HEK293T (cell line): ENCODE data around the gene POU6F1.
"Not testable (repeated sequence)": the region's sequence is repeated elsewhere in the genome, so short reads cannot be mapped to it uniquely, and the experiment has no call there.

Experiments used
- CTCF ChIA-PET: fragments of 350-600 bp; formaldehyde crosslinking; extraction: SDS; loops from one replicate; lab custom pipeline; 2021; ENCODE audit warnings: antibody characterized with exemption, inconsistent platforms; lab: Yijun Ruan, JAX
- POLR2A ChIA-PET: fragments of 350-600 bp; formaldehyde crosslinking; extraction: SDS; loops from one replicate; lab custom pipeline; 2020; ENCODE audit warnings: antibody characterized with exemption, inconsistent platforms; lab: Yijun Ruan, JAX
- DNase-seq: peaks from one replicate; pipeline ENCODE4 v3.0.0; 2012; ENCODE audit warnings: mixed read lengths; ENCODE audit errors: extremely low spot score
- ARNT ChIP-seq: fragments of 450-650 bp; IDR thresholded peaks from 2 replicates; pipeline ENCODE4 v1.6.1; 2017; ENCODE audit warnings: mild to moderate bottlenecking
- BHLHE40 ChIP-seq: fragments of 450-650 bp; IDR thresholded peaks from 2 replicates; pipeline ENCODE4 v1.6.1; 2016; ENCODE audit warnings: mild to moderate bottlenecking, moderate library complexity, borderline replicate concordance
- CTBP1 ChIP-seq: fragments of 450-650 bp; IDR thresholded peaks from 2 replicates; pipeline ENCODE4 v1.6.1; 2016; ENCODE audit warnings: borderline replicate concordance
- ELF4 ChIP-seq: fragments of 450-650 bp; IDR thresholded peaks from 2 replicates; pipeline ENCODE4 v1.6.1; 2017; ENCODE audit warnings: antibody characterized with exemption
- FOXA1 ChIP-seq: fragments of 450-650 bp; IDR thresholded peaks from 2 replicates; pipeline ENCODE4 v1.6.1; 2016; ENCODE audit warnings: mild to moderate bottlenecking
- FOXM1 ChIP-seq: fragments of 450-650 bp; IDR thresholded peaks from 2 replicates; pipeline ENCODE4 v1.6.1; 2017; ENCODE audit warnings: mild to moderate bottlenecking, borderline replicate concordance
- HDGF ChIP-seq: fragments of 450-650 bp; IDR thresholded peaks from 2 replicates; pipeline ENCODE4 v1.6.1; 2017; ENCODE audit warnings: antibody characterized with exemption, borderline replicate concordance
- L3MBTL2 ChIP-seq: fragments of 450-650 bp; conservative IDR thresholded peaks from 2 replicates; pipeline ENCODE4 v1.6.1; 2016; ENCODE audit warnings: mild to moderate bottlenecking
- LEF1 ChIP-seq: fragments of 450-650 bp; IDR thresholded peaks from 2 replicates; pipeline ENCODE4 v1.6.1; 2017; ENCODE audit warnings: mild to moderate bottlenecking, borderline replicate concordance
- NFRKB ChIP-seq: fragments of 450-650 bp; IDR thresholded peaks from 2 replicates; pipeline ENCODE4 v1.6.1; 2016; ENCODE audit warnings: mild to moderate bottlenecking, moderate library complexity
- SP1 ChIP-seq: fragments of 450-650 bp; IDR thresholded peaks from 2 replicates; pipeline ENCODE4 v1.6.1; 2017
- SUZ12 ChIP-seq: fragments of 450-650 bp; IDR thresholded peaks from 2 replicates; pipeline ENCODE4 v1.6.1; 2016; ENCODE audit warnings: mild to moderate bottlenecking
- TARDBP ChIP-seq: fragments of 450-650 bp; IDR thresholded peaks from 2 replicates; pipeline ENCODE4 v1.6.1; 2016
- ZNF384 ChIP-seq: fragments of 450-650 bp; IDR thresholded peaks from 2 replicates; pipeline ENCODE4 v1.6.1; 2016

Gene POU6F1

GRCh38 chr12:51229116-51229809 is 11.4 kb upstream of the POU6F1 start:
- POLR2A ChIA-PET: interaction anchor here (0.6 to 1.3 kb wide), 3 partner anchors 9 to 315 kb away, joined by 3 to 5 read pairs (median 5); partner anchors contain the start of genes CSRNP2 and DAZAP2
- CTCF ChIA-PET: interaction anchor here (1.2 kb wide), 1 partner anchor 11 kb away, joined by 5 read pairs; the partner anchor contains the start of gene POU6F1
- no peak for DNase-seq
- no peak for TF ChIP-seq NFRKB

- TF ChIP-seq NFRKB (no peak), L3MBTL2 (no peak), ARNT (no peak), CTBP1 (no peak), ELF4 (no peak), FOXA1 (no peak), ZNF384 (no peak), HDGF (no peak), BHLHE40 (no peak), SP1 (no peak), SUZ12 (no peak), LEF1 (no peak), FOXM1 (no peak)
- CTCF ChIA-PET: no interaction called here
- DNase-seq: no peak
- POLR2A ChIA-PET: interaction anchor here (0.9 kb wide), 1 partner anchor 11 kb away, joined by 5 read pairs; the partner anchor contains the start of gene DAZAP2
Observed at GRCh38 chr12:51227962-51228361, 10.1 kb upstream of the POU6F1 start.

GRCh38 chr12:51227112-51227511 is 9.2 kb upstream of the POU6F1 start:
- DNase-seq, CTCF ChIA-PET: not testable (repeated sequence)
- POLR2A ChIA-PET: interaction anchor here (1.1 kb wide), 1 partner anchor 9 kb away, joined by 4 read pairs; the partner anchor contains the start of gene POU6F1

- CTCF ChIA-PET: no interaction called here
- DNase-seq: no peak
- POLR2A ChIA-PET: interaction anchor here (1.1 kb wide), 1 partner anchor 8 kb away, joined by 4 read pairs; the partner anchor contains the start of gene POU6F1
- TF ChIP-seq SP1 (no peak), CTBP1 (no peak), SUZ12 (no peak), FOXA1 (no peak), FOXM1 (no peak), HDGF (no peak), ARNT (no peak), BHLHE40 (no peak), TARDBP (no peak), L3MBTL2 (no peak)
Observed at GRCh38 chr12:51225771-51226170, 7.9 kb upstream of the POU6F1 start.

- POLR2A ChIA-PET: no interaction called here
- no peak for DNase-seq
- no peak for TF ChIP-seq FOXM1
- TF ChIP-seq SP1: no peak
- TF ChIP-seq ELF4: no peak
- no peak for TF ChIP-seq TARDBP
- CTCF ChIA-PET: interaction anchor here (0.6 kb wide), 1 partner anchor 12 kb away, joined by 4 read pairs; no protein-coding TSS in a partner anchor
Observed at GRCh38 chr12:51225234-51225633, 7.4 kb upstream of the POU6F1 start.

- CTCF ChIA-PET: interaction anchor here (0.6 kb wide), 1 partner anchor 13 kb away, joined by 4 read pairs; no protein-coding TSS in a partner anchor
Observed at GRCh38 chr12:51224625-51225024, 6.8 kb upstream of the POU6F1 start.

GRCh38 chr12:51222461-51222860 is 4.6 kb upstream of the POU6F1 start:
- POLR2A ChIA-PET: no interaction called here
- CTCF ChIA-PET: no interaction called here
- no peak for DNase-seq
- TF ChIP-seq ARNT (no peak), BHLHE40 (no peak), SP1 (no peak), CTBP1 (no peak), FOXA1 (no peak)

More at GRCh38 chr12:51224625-51225024, 6.8 kb upstream of the POU6F1 start:
- TF ChIP-seq ELF4 (no peak), HDGF (no peak), FOXA1 (no peak), TARDBP (no peak), ARNT (no peak), ZNF384 (no peak)
- POLR2A ChIA-PET: interaction anchor here (0.7 to 1.4 kb wide), 2 partner anchors 14 to 141 kb away, joined by 3 to 6 read pairs; partner anchors contain the start of genes CSRNP2 and DAZAP2
- no peak for DNase-seq

GRCh38 chr12:51219857-51220256 is 2.0 kb upstream of the POU6F1 start:
- ChIA-PET POLR2A (interaction anchor here (1.5 kb wide), 1 partner anchor 19 kb away, joined by 5 read pairs; the partner anchor contains the start of gene DAZAP2), CTCF (interaction anchor here (0.6 kb wide), 1 partner anchor 128 kb away, joined by 6 read pairs; no protein-coding TSS in a partner anchor)
- DNase-seq: not testable (repeated sequence)

GRCh38 chr12:51219322-51219721 is 1.5 kb upstream of the POU6F1 start:
- DNase-seq: no peak
- ChIA-PET POLR2A (interaction anchor here (1.0 kb wide), 1 partner anchor 12 kb away, joined by 3 read pairs; no protein-coding TSS in a partner anchor), CTCF (no interaction called here)
- TF ChIP-seq ZNF384: no peak
- no peak for TF ChIP-seq ELF4
- no peak for TF ChIP-seq SP1
- TF ChIP-seq ARNT: no peak
- no peak for TF ChIP-seq CTBP1
- no peak for TF ChIP-seq LEF1
- no peak for TF ChIP-seq FOXM1
- TF ChIP-seq FOXA1: no peak
